BLaER1 (cell line): ENCODE data around the gene CCDC60.

Source experiments
- H3K27ac ChIP-seq: shearing (Covaris generic); formaldehyde crosslinking; 2 replicates; pipeline ENCODE4 v1.8.1; 2022
- H3K27me3 ChIP-seq: shearing (Covaris generic); formaldehyde crosslinking; 2 replicates; pipeline ENCODE4 v1.8.1; 2022
- H3K36me3 ChIP-seq: shearing (Covaris generic); formaldehyde crosslinking; 2 replicates; pipeline ENCODE4 v1.8.1; 2022
- H3K4me1 ChIP-seq: shearing (Covaris generic); formaldehyde crosslinking; 2 replicates; pipeline ENCODE4 v1.8.1; 2022
- H3K4me2 ChIP-seq: shearing (Covaris generic); formaldehyde crosslinking; 2 replicates; pipeline ENCODE4 v1.8.1; 2022
- H3K4me3 ChIP-seq: shearing (Covaris generic); formaldehyde crosslinking; 2 replicates; pipeline ENCODE4 v1.8.1; 2022
- H3K9ac ChIP-seq: shearing (Covaris generic); formaldehyde crosslinking; 2 replicates; pipeline ENCODE4 v1.8.1; 2022
- H3K9me3 ChIP-seq: shearing (Covaris generic); formaldehyde crosslinking; 2 replicates; pipeline ENCODE4 v1.8.1; 2022
- H4K20me1 ChIP-seq: shearing (Covaris generic); formaldehyde crosslinking; 2 replicates; pipeline ENCODE4 v1.8.1; 2022
- Cebpa-rat ChIP-seq: shearing (Covaris generic); IDR thresholded peaks from 2 replicates; pipeline ENCODE4 v1.8.1; 2022

CCDC60 gene

DNA sequence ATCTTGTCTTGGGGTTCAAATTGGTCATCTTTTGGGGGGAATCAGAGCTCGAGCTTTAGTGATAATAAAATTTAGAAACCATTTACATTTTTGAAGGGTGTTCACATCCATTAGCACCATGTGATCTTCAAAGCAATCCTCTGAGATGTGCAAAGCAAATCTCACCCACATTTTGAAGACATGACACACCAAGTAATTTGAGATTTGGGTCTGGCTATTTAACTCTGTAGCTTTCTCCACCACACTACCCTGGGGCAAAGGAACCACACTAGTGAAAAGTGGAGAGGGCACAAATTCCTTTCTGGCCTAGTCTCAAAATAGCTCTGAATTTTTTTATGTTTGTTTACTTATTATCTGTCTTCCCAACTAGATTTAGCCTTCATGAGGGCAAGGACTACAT lies 212.5 kb downstream of the CCDC60 start:
- H3K9me3 ChIP-seq = no peaks in the 10 kb centered on the region
- H3K27ac ChIP-seq = no peak overlapping the region
- no peaks in the 10 kb centered on the region for H3K36me3 ChIP-seq
- no peak overlapping the region for H3K9ac ChIP-seq
- no peaks in the 10 kb centered on the region for H3K27me3 ChIP-seq
- H3K4me1 ChIP-seq = no peaks in the 10 kb centered on the region
- no peaks in the 10 kb centered on the region for H4K20me1 ChIP-seq
- H3K4me3 ChIP-seq = no peak overlapping the region
- no peak for TF ChIP-seq Cebpa-rat
- no peak overlapping the region for H3K4me2 ChIP-seq

DNA sequence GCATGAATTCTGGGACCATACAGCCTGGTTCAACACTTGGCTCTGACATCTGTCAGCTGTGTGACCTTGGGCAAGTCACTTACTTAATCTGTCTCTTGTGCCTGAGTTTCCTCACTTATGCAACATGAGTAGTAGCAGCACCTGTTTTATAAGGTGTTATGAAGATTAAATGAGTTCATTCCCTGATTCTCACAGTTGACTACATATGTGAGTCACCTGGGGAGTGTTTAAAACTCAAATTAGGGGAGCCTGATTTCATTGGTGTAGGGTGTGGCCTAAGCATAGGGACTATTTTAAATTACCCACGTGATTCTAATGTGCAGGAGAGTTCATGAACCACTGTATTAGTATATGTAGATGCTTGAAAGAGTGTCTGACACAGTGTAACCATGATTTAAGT lies 222.3 kb downstream of the CCDC60 start:
- no peak for TF ChIP-seq Cebpa-rat
- Histone ChIP-seq H3K9ac (no peak overlapping the region), H3K27me3 (no peaks in the 10 kb centered on the region), H3K9me3 (no peaks in the 10 kb centered on the region), H3K27ac (no peak overlapping the region), H3K4me1 (no peaks in the 10 kb centered on the region), H3K36me3 (no peaks in the 10 kb centered on the region), H3K4me2 (no peak overlapping the region), H3K4me3 (no peak overlapping the region), H4K20me1 (no peaks in the 10 kb centered on the region)

DNA sequence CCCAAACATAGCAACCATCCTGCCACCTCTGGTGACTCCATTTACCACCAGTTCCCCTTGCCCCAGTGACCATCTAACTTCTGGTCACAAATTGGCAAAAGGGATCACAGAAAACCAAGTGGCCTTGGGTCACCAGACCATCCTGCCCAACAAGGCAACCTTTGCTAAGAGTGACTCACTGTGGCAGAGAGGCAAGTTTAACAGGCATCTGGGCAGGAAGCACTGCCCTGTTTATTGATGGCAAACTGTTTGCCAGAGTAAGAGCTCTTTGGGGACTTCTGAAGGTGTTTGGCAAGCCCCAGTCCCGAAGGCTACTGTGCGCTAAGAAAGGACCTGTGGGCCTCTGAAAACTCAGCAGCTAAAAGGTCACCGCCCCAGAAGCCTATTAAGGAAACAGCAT lies 230.9 kb downstream of the CCDC60 start:
- Histone ChIP-seq H3K4me1 (no peaks in the 10 kb centered on the region), H4K20me1 (no peaks in the 10 kb centered on the region), H3K4me3 (no peak overlapping the region), H3K27ac (no peak overlapping the region), H3K4me2 (no peak overlapping the region), H3K9ac (no peak overlapping the region), H3K27me3 (no peaks in the 10 kb centered on the region), H3K9me3 (no peaks in the 10 kb centered on the region), H3K36me3 (no peaks in the 10 kb centered on the region)
- no peak for TF ChIP-seq Cebpa-rat

DNA sequence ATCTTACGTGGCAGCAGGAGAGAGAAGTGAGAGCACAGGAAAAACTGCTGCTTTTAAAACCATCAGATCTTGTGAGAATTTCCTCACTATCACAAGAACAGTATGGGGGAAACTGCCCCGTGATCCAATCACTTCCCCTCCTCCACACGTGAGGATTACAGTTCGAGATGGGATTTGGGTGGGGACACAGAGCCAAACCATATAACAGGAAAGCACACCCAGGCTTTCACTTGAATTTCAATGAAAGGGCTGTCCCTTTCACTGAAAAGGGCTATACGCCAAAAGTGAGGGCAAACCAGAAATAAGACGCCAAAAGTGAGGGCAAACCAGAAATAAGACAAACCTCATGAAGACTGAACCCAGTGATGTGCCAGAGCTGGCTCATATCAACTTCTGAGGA lies 236.2 kb downstream of the CCDC60 start:
- H3K4me2 ChIP-seq = no peak overlapping the region
- TF ChIP-seq Cebpa-rat = no peak
- no peaks in the 10 kb centered on the region for H3K36me3 ChIP-seq
- H4K20me1 ChIP-seq = no peaks in the 10 kb centered on the region
- no peaks in the 10 kb centered on the region for H3K27me3 ChIP-seq
- H3K27ac ChIP-seq = no peak overlapping the region
- H3K4me3 ChIP-seq = no peak overlapping the region
- no peaks in the 10 kb centered on the region for H3K9me3 ChIP-seq
- H3K4me1 ChIP-seq = no peaks in the 10 kb centered on the region
- H3K9ac ChIP-seq = no peak overlapping the region

DNA sequence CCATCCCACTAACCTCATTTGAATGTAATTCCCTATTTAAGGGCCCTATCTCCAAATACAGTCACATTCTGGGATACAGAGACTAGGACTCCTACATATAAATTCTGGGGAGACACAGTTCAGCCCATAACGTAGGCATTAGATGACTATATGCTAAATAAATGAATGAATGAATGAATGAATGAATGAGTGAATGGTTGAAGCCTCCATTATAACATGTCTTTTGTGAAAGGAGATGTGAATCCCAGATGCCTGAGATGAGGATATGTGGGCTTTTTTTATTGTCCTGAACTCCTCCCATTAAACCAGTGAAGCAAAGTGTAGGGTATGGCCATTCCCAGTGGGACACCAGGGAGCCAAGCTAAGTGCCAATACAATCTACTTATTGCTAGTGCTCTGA lies 238.6 kb downstream of the CCDC60 start:
- H3K9me3 ChIP-seq = no peaks in the 10 kb centered on the region
- H3K4me3 ChIP-seq = no peak overlapping the region
- no peaks in the 10 kb centered on the region for H3K27me3 ChIP-seq
- no peaks in the 10 kb centered on the region for H3K36me3 ChIP-seq
- no peak overlapping the region for H3K27ac ChIP-seq
- no peaks in the 10 kb centered on the region for H3K4me1 ChIP-seq
- H3K9ac ChIP-seq = no peak overlapping the region
- no peak for TF ChIP-seq Cebpa-rat
- H4K20me1 ChIP-seq = no peaks in the 10 kb centered on the region
- H3K4me2 ChIP-seq = no peak overlapping the region

DNA sequence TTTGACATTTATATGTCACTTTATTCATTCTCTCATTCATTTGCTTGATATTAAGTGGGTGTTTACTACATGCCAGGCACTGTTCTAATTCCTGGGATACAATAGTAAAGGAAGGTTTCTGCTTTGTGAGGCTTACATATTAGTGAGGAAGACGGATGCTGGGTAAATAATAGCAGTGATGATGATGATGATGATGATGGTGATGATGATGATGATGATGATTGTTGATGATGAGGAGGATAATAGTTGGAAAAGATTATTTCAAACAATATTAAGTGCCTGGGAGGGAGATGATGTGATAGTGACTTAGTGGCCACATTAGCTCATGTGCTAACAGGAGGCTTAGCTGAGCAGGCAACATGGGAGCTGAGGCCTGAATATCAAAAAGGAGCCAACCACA lies 239.7 kb downstream of the CCDC60 start:
- Histone ChIP-seq H3K9me3 (no peaks in the 10 kb centered on the region), H3K9ac (no peak overlapping the region), H3K4me3 (no peak overlapping the region), H4K20me1 (no peaks in the 10 kb centered on the region), H3K4me2 (no peak overlapping the region), H3K36me3 (no peaks in the 10 kb centered on the region), H3K4me1 (no peaks in the 10 kb centered on the region), H3K27ac (no peak overlapping the region), H3K27me3 (no peaks in the 10 kb centered on the region)
- TF ChIP-seq Cebpa-rat = no peak

DNA sequence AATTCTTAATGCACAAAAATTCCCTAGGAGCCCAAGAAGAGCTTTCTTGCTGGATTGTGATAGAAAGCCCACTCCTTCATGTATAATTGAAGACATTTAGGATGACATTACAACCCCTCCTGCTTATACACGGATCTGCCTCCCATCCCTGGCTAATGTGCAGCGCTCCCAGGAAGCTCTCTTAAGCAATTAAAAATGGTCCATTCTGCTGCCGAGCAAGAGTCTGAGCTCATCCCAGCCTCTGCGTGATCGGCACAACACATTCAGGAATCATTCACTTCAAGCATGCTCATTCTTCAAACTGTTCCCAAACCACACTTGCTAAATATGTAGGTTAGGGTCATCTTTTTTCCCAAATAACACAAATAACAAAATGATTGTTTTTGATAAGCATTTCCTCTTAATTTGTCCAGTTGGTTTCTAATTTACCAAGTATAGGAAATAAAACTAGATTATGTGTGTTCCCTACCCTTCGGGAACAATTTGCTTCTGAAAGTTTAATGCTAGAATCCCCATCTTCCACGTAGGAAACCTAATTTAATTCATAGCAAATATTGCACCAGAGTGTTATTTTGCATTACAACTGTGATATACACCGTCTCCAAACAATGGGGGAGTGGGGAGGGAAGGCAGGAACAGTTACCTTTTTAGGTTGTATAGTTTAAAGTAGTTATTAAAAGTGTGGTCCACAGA lies 241.7 kb downstream of the CCDC60 start:
- no peaks in the 10 kb centered on the region for H3K9me3 ChIP-seq
- H3K4me3 ChIP-seq = no peak overlapping the region
- H4K20me1 ChIP-seq = no peaks in the 10 kb centered on the region
- H3K4me2 ChIP-seq = no peak overlapping the region
- H3K4me1 ChIP-seq = no peaks in the 10 kb centered on the region
- no peaks in the 10 kb centered on the region for H3K27me3 ChIP-seq
- H3K9ac ChIP-seq = no peak overlapping the region
- no peak for TF ChIP-seq Cebpa-rat
- H3K27ac ChIP-seq = no peak overlapping the region
- no peaks in the 10 kb centered on the region for H3K36me3 ChIP-seq

DNA sequence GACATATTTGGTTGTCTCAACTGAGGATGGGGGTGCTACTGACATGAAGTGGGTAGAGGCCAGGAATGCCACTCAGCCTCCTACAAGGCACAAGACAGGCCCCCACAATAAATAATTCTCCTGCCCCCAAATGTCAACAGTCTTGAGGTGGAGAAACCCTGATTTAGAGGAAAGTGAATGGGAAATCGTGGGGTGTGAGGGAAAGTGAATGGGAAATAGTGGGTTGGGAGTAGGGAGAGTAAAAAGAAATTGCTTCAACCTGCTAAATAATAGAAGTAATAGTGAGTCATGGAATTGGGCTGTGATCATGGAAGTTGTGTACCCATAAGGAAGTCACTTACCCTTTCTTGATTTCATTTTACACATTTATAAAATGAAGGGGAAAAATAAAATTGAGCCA lies 242.4 kb downstream of the CCDC60 start:
- no peaks in the 10 kb centered on the region for H4K20me1 ChIP-seq
- H3K9ac ChIP-seq = no peak overlapping the region
- no peaks in the 10 kb centered on the region for H3K36me3 ChIP-seq
- no peak for TF ChIP-seq Cebpa-rat
- no peaks in the 10 kb centered on the region for H3K4me1 ChIP-seq
- no peak overlapping the region for H3K4me3 ChIP-seq
- H3K27ac ChIP-seq = no peak overlapping the region
- no peaks in the 10 kb centered on the region for H3K9me3 ChIP-seq
- no peaks in the 10 kb centered on the region for H3K27me3 ChIP-seq
- no peak overlapping the region for H3K4me2 ChIP-seq

DNA sequence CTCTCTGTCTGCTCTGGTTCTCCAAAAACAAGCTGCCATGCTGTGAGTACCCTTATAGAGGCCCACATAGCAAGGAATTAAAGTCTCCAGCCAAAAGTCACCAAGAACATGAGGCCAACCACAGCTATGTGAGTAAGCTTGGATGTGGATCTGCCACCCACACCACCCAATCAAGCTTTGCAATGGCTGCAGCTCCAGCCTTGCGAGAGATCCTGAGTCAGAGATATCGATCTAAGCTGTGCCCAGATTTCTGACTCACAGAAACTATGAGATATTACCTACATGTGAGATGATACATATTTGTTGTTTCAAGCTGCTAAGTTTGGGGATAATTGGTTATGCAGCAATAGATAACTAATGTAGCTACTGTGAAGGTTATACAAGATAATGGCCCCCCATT lies 243.6 kb downstream of the CCDC60 start:
- no peaks in the 10 kb centered on the region for H3K4me1 ChIP-seq
- H3K9me3 ChIP-seq = no peaks in the 10 kb centered on the region
- no peaks in the 10 kb centered on the region for H3K36me3 ChIP-seq
- no peak overlapping the region for H3K4me3 ChIP-seq
- H3K9ac ChIP-seq = no peak overlapping the region
- no peaks in the 10 kb centered on the region for H3K27me3 ChIP-seq
- H4K20me1 ChIP-seq = no peaks in the 10 kb centered on the region
- H3K4me2 ChIP-seq = no peak overlapping the region
- H3K27ac ChIP-seq = no peak overlapping the region
- no peak for TF ChIP-seq Cebpa-rat

DNA sequence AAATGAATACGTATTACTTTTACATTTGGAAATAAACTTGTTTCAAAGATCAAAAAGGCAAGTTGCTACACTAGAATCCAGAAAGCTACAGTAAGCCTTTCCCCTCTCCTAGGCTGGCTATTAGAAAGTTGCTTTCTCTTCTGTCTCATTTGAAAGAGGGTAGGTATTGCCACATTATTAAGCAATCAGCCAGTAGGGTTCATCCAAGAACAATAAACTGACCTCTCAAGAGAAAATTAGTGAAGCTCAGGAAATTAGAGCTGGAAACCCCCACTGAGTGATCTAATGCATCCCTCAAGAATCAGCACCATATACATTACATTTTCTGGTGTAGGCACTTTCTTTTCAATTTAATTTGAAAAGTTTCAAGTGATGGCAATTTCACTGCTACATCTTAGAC lies 254.6 kb downstream of the CCDC60 start:
- no peak overlapping the region for H3K27ac ChIP-seq
- H3K9ac ChIP-seq = no peak overlapping the region
- H3K4me1 ChIP-seq = no peaks in the 10 kb centered on the region
- H4K20me1 ChIP-seq = no peaks in the 10 kb centered on the region
- no peak for TF ChIP-seq Cebpa-rat
- no peaks in the 10 kb centered on the region for H3K36me3 ChIP-seq
- H3K4me2 ChIP-seq = no peak overlapping the region
- H3K4me3 ChIP-seq = no peak overlapping the region
- peaks cover 3% of the 10 kb centered on the region; the same call in 1 of the 2 replicates for H3K27me3 ChIP-seq
- H3K9me3 ChIP-seq = peaks cover 4% of the 10 kb centered on the region

DNA sequence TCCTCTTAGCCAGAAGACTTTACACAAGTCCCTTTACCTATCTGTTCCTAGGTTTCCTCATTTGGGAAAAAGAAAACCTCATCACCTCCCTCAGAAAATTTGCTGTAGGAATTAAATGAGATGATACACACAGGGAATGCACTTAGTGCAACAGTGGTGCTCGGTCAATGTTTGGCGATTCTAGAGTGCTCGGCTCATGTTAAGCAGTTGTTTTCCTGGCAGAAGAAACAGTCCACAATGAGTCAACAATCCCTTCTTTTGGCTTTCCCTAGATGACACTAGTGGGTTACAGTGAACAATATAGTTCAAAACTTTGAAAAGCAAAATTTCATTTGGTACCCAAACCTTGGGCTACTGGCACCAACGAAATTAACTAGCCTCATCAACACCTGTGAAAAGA lies 255.1 kb downstream of the CCDC60 start:
- Histone ChIP-seq H3K9me3 (peaks cover 10% of the 10 kb centered on the region), H3K4me1 (no peaks in the 10 kb centered on the region), H3K4me3 (no peak overlapping the region), H3K36me3 (no peaks in the 10 kb centered on the region), H3K9ac (no peak overlapping the region), H3K27me3 (peaks cover 5% of the 10 kb centered on the region; the same call in 1 of the 2 replicates), H3K27ac (no peak overlapping the region), H3K4me2 (no peak overlapping the region), H4K20me1 (no peaks in the 10 kb centered on the region)
- no peak for TF ChIP-seq Cebpa-rat
